Measurements from ENCODE around the gene MYOM1.

GRCh38 chr18:3052411-3052758 lies 167.4 kb downstream of the MYOM1 start:
- TF ChIP-seq CTCF (IDR thresholded peaks at IDR 0.05) (no peak), POLR2AphosphoS5 (IDR thresholded peaks at IDR 0.05) (no peak), POLR2A (IDR thresholded peaks at IDR 0.05; ENCODE audit: low read depth) (no peak), EP300 (IDR thresholded peaks at IDR 0.05) (no peak)

Measured in esophagus muscularis mucosa (tissue), 4 donors.